HepG2 (cell line): ENCODE measurements around the gene PRUNE1. TPM values are rescaled to one million over a fixed set of nuclear protein-coding genes. Genes with fewer than 3 reads are reported as not detected.

ENCODE experiments used
- BCL3 ChIP-seq: sonication (generic); formaldehyde crosslinking; IDR thresholded peaks from 2 replicates; pipeline ENCODE4 v1.5.1; 2020; ENCODE audit warnings: mild to moderate bottlenecking, missing genetic modification reagents, moderate library complexity
- CREM ChIP-seq, 2 experiments: sonication (generic) in 1 of 2; formaldehyde crosslinking in 1 of 2; IDR thresholded peaks; 2 replicates each; pipeline versions ENCODE4 v1.4.0 to v1.6.1; 2016 to 2020; ENCODE audit warnings: antibody characterized with exemption in 1 of 2, mild to moderate bottlenecking in 1 of 2, missing genetic modification reagents in 1 of 2
- DRAP1 ChIP-seq: IDR thresholded peaks from 2 replicates; pipeline ENCODE4 v1.6.1; 2016; ENCODE audit warnings: missing genetic modification reagents, missing compliant biosample characterization
- HDAC6 ChIP-seq: fragments of 200-600 bp; sonication (generic); IDR thresholded peaks from 2 replicates; pipeline ENCODE4 v1.7.0; 2017; ENCODE audit warnings: mild to moderate bottlenecking, antibody characterized with exemption, low read length, low read depth
- HMG20B ChIP-seq: conservative IDR thresholded peaks from 2 replicates; pipeline ENCODE4 v1.6.1; 2016; ENCODE audit warnings: missing genetic modification reagents, missing compliant biosample characterization
- KAT7 ChIP-seq: IDR thresholded peaks from 2 replicates; pipeline ENCODE4 v1.6.1; 2018; ENCODE audit warnings: borderline replicate concordance, missing compliant biosample characterization
- KAT8 ChIP-seq: IDR thresholded peaks from 2 replicates; pipeline ENCODE4 v1.6.1; 2016; ENCODE audit warnings: missing genetic modification reagents, missing compliant biosample characterization
- LCORL ChIP-seq, 2 experiments: fragments of 450-650 bp in 1 of 2; sonication (generic) in 1 of 2; formaldehyde crosslinking in 1 of 2; IDR thresholded peaks; 2 replicates each; pipeline versions ENCODE4 v1.5.0 to v1.6.1; 2017 to 2020; ENCODE audit warnings: antibody characterized with exemption in 1 of 2, missing genetic modification reagents in 1 of 2
- MTF2 ChIP-seq: sonication (generic); formaldehyde crosslinking; IDR thresholded peaks from 2 replicates; pipeline ENCODE4 v1.5.0; 2020; ENCODE audit warnings: missing genetic modification reagents, borderline replicate concordance
- PATZ1 ChIP-seq: sonication (generic); formaldehyde crosslinking; IDR thresholded peaks from 2 replicates; pipeline ENCODE4 v1.4.0; 2020; ENCODE audit warnings: missing genetic modification reagents
- POGZ ChIP-seq: sonication (generic); formaldehyde crosslinking; IDR thresholded peaks from 2 replicates; pipeline ENCODE4 v1.4.0; 2020; ENCODE audit warnings: mild to moderate bottlenecking, missing genetic modification reagents
- RFXANK ChIP-seq: IDR thresholded peaks from 2 replicates; pipeline ENCODE4 v1.6.1; 2016
- SIN3A ChIP-seq: IDR thresholded peaks from 2 replicates; pipeline ENCODE4 v1.6.1; 2011; ENCODE audit warnings: low read depth, mild to moderate bottlenecking, control low read depth, low read length, borderline replicate concordance
- TMF1 ChIP-seq: sonication (generic); formaldehyde crosslinking; IDR thresholded peaks from 2 replicates; pipeline ENCODE4 v1.8.1; 2022; ENCODE audit warnings: low read depth, missing genetic modification reagents
- ZBTB10 ChIP-seq: sonication (generic); formaldehyde crosslinking; IDR thresholded peaks from 2 replicates; pipeline ENCODE4 v1.4.0; 2020; ENCODE audit warnings: missing genetic modification reagents, borderline replicate concordance
- ZFP90 ChIP-seq: sonication (generic); formaldehyde crosslinking; IDR thresholded peaks from 2 replicates; pipeline ENCODE4 v1.8.0; 2022; ENCODE audit warnings: missing genetic modification reagents, mild to moderate bottlenecking, inconsistent platforms, borderline replicate concordance
- ZNF33A ChIP-seq: sonication (generic); formaldehyde crosslinking; IDR thresholded peaks from 2 replicates; pipeline ENCODE4 v1.5.1; 2020; ENCODE audit warnings: missing genetic modification reagents, mild to moderate bottlenecking, moderate library complexity, borderline replicate concordance
- ZNF414 ChIP-seq: sonication (generic); formaldehyde crosslinking; IDR thresholded peaks from 2 replicates; pipeline ENCODE4 v1.5.0; 2020; ENCODE audit warnings: missing genetic modification reagents
- ZNF556 ChIP-seq: sonication (generic); formaldehyde crosslinking; IDR thresholded peaks from 2 replicates; pipeline ENCODE4 v1.4.0; 2020; ENCODE audit warnings: mild to moderate bottlenecking, missing genetic modification reagents, borderline replicate concordance
- ZNF614 ChIP-seq: IDR thresholded peaks from 2 replicates; pipeline ENCODE4 v1.6.1; 2018; ENCODE audit warnings: missing biosample characterization, missing genetic modification reagents, inconsistent platforms, borderline replicate concordance
- ZNF629 ChIP-seq: sonication (generic); formaldehyde crosslinking; conservative IDR thresholded peaks from 2 replicates; pipeline ENCODE4 v1.5.0; 2020; ENCODE audit warnings: missing genetic modification reagents
- ZNF768 ChIP-seq: sonication (generic); formaldehyde crosslinking; IDR thresholded peaks from 2 replicates; pipeline ENCODE4 v1.4.0; 2020; ENCODE audit warnings: missing genetic modification reagents
- ZNF839 ChIP-seq: sonication (generic); formaldehyde crosslinking; IDR thresholded peaks from 2 replicates; pipeline ENCODE4 v1.4.0; 2020; ENCODE audit warnings: missing genetic modification reagents, mild to moderate bottlenecking, borderline replicate concordance
- ZSCAN29 ChIP-seq: sonication (generic); formaldehyde crosslinking; conservative IDR thresholded peaks from 2 replicates; pipeline ENCODE4 v1.4.0; 2020; ENCODE audit warnings: mild to moderate bottlenecking, missing genetic modification reagents
- polyA plus RNA-seq, 8 experiments: library from polyadenylated mRNA; depleted of rRNA in 3 of 8; stranded (reverse) in 7 of 8; unstranded in 1 of 8; fragments of >200 nt; fragmentation: Illumina TruSeq in 4 of 8; extraction: Trizol in 4 of 8; gene quantifications; 2 replicates each; pipeline versions ENCODE4 v1.2.1 to v1.2.3, GENCODE V29; 2011 to 2016; ENCODE audit warnings: low read depth in 4 of 8, missing spikeins in 1 of 8, mixed read lengths in 1 of 8; ENCODE audit not compliant: insufficient read depth in 1 of 8
- total RNA-seq, 5 experiments: library from RNA; depleted of rRNA; stranded (reverse); fragments of >200 nt; fragmentation: Illumina TruSeq; extraction: Trizol; gene quantifications; 2 replicates each; pipeline ENCODE4 v1.2.3, GENCODE V29; 2016; ENCODE audit warnings: low read depth in 1 of 5

The PRUNE1 gene
- total and polyA plus RNA-seq, 2 of the 13 experiments (the other 11 are each of a cell fraction or from before 2014, with no cell fraction given) = 19.0 to 31.9 TPM

- TF ChIP-seq LCORL (IDR thresholded peaks at IDR 0.05) (no peak), LCORL (CRISPR knock-in tag; IDR thresholded peaks at IDR 0.05) (no peak), BCL3 (no peak), SIN3A (peak; percentile 19; the same call in 1 of the 2 replicates), ZNF839 (no peak), CREM (IDR thresholded peaks at IDR 0.05) (no peak), CREM (CRISPR knock-in tag; IDR thresholded peaks at IDR 0.05) (no peak), DRAP1 (CRISPR knock-in tag) (peak; percentile 18; the same call in 1 of the 2 replicates), HDAC6 (no peak), ZFP90 (CRISPR knock-in tag) (no peak), HMG20B (no peak), ZSCAN29 (no peak), TMF1 (no peak), ZNF629 (CRISPR knock-in tag) (no peak), ZNF556 (CRISPR knock-in tag) (no peak), MTF2 (CRISPR knock-in tag) (no peak), KAT7 (CRISPR knock-in tag) (0 out of 2 replicates have a peak, but pooled peaks have one; percentile 15), KAT8 (CRISPR knock-in tag) (peak; percentile 41), ZNF33A (CRISPR knock-in tag) (no peak), ZNF614 (no peak; the same call in 1 of the 2 replicates), RFXANK (CRISPR knock-in tag) (no peak), ZNF768 (CRISPR knock-in tag) (no peak), POGZ (no peak; the same call in 1 of the 2 replicates), ZNF414 (CRISPR knock-in tag) (no peak), ZBTB10 (CRISPR knock-in tag) (no peak), PATZ1 (CRISPR knock-in tag) (peak; percentile 55)
Measured at GRCh38 chr1:151047591-151047924, 39.3 kb downstream of the PRUNE1 start, which contains the start of gene C1orf56 (continued).
